ENCODE results near the gene PPRC1.

The PPRC1 gene

GRCh38 chr10:102170602-102171001, 37.8 kb downstream of the PPRC1 start:
- H3K9me3 ChIP-seq (ENCODE audit: severe bottlenecking): no peaks in the 10 kb centered on the region
- no peaks in the 10 kb centered on the region for H3K4me1 ChIP-seq (ENCODE audit: insufficient read depth, poor library complexity, severe bottlenecking)
- DNase-seq (ENCODE audit: low spot score) (no peak), ATAC-seq (ENCODE audit: low read depth) (no peak)
- H3K27me3 ChIP-seq (ENCODE audit: insufficient read depth, poor library complexity, severe bottlenecking): no peaks in the 10 kb centered on the region
- H3K4me3 ChIP-seq (ENCODE audit: severe bottlenecking): no peak overlapping the region
- TF ChIP-seq CTCF (IDR thresholded peaks at IDR 0.05; ENCODE audit: poor library complexity, severe bottlenecking): no peak
- H3K27ac ChIP-seq (ENCODE audit: poor library complexity, severe bottlenecking): no peak overlapping the region
- H3K36me3 ChIP-seq (ENCODE audit: low read depth): no peaks in the 10 kb centered on the region

DNA sequence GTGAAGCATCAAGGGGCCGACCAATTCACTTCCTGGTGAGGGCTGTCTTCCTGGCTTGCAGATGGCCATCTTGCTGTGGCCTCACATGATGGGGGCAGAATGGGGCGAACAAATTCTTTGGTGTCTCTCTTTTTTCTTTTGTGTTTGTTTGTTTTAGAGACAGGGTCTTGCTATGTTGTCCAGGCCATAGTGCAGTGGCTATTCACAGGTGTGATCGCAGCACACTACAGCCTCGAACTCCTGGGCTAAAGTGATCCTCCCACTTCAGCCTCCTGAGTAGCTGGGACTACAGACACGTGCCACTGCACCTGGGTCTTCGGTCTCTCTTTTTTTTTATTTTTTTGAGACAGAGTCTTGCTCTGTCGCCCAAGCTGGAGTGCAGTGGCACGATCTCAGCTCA, 39.4 kb downstream of the PPRC1 start:
- no peak for DNase-seq (ENCODE audit: low spot score)
- Histone ChIP-seq H3K4me3 (ENCODE audit: severe bottlenecking) (no peak overlapping the region), H3K9me3 (ENCODE audit: severe bottlenecking) (no peaks in the 10 kb centered on the region), H3K27ac (ENCODE audit: poor library complexity, severe bottlenecking) (no peak overlapping the region), H3K27me3 (ENCODE audit: insufficient read depth, poor library complexity, severe bottlenecking) (no peaks in the 10 kb centered on the region), H3K4me1 (ENCODE audit: insufficient read depth, poor library complexity, severe bottlenecking) (no peaks in the 10 kb centered on the region), H3K36me3 (ENCODE audit: low read depth) (no peaks in the 10 kb centered on the region)
- ATAC-seq (ENCODE audit: low read depth): no peak
- TF ChIP-seq CTCF (IDR thresholded peaks at IDR 0.05; ENCODE audit: poor library complexity, severe bottlenecking): no peak

- no peak for TF ChIP-seq CTCF (IDR thresholded peaks at IDR 0.05; ENCODE audit: poor library complexity, severe bottlenecking)
- no peak for ATAC-seq (ENCODE audit: low read depth)
- no peaks in the 10 kb centered on the region for H3K4me1 ChIP-seq (ENCODE audit: insufficient read depth, poor library complexity, severe bottlenecking)
- no peak for DNase-seq (ENCODE audit: low spot score)
- no peaks in the 10 kb centered on the region for H3K27me3 ChIP-seq (ENCODE audit: insufficient read depth, poor library complexity, severe bottlenecking)
- H3K27ac ChIP-seq (ENCODE audit: poor library complexity, severe bottlenecking): no peak overlapping the region
- no peaks in the 10 kb centered on the region for H3K9me3 ChIP-seq (ENCODE audit: severe bottlenecking)
- H3K36me3 ChIP-seq (ENCODE audit: low read depth): no peaks in the 10 kb centered on the region
- H3K4me3 ChIP-seq (ENCODE audit: severe bottlenecking): no peak overlapping the region
Observed at GRCh38 chr10:102175415-102175814, 42.6 kb downstream of the PPRC1 start.

DNA sequence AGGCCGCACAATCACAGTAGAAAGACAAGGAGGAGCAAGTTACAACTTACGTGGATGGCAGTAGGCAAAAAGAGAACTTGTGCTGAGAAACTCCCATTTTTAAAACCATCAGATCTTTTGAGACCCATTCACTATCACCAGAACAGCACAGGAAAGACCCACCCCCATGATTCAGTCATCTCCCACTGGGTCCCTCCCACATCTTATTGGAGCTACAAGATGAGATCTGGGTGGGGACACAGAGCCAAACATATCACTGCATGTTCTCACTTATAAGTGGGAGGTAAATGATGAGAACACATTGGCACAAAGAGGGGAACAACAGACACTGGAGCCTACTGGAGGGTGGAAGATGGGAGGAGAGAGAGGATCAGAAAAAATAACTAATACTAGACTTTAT, 51.8 kb downstream of the PPRC1 start:
- H3K9me3 ChIP-seq (ENCODE audit: severe bottlenecking): no peaks in the 10 kb centered on the region
- no peak overlapping the region for H3K4me3 ChIP-seq (ENCODE audit: severe bottlenecking)
- ATAC-seq (ENCODE audit: low read depth) (no peak), DNase-seq (ENCODE audit: low spot score) (no peak)
- H3K27ac ChIP-seq (ENCODE audit: poor library complexity, severe bottlenecking): no peak overlapping the region
- TF ChIP-seq CTCF (IDR thresholded peaks at IDR 0.05; ENCODE audit: poor library complexity, severe bottlenecking): no peak
- no peaks in the 10 kb centered on the region for H3K36me3 ChIP-seq (ENCODE audit: low read depth)
- H3K4me1 ChIP-seq (ENCODE audit: insufficient read depth, poor library complexity, severe bottlenecking): no peaks in the 10 kb centered on the region
- H3K27me3 ChIP-seq (ENCODE audit: insufficient read depth, poor library complexity, severe bottlenecking): no peaks in the 10 kb centered on the region

DNA sequence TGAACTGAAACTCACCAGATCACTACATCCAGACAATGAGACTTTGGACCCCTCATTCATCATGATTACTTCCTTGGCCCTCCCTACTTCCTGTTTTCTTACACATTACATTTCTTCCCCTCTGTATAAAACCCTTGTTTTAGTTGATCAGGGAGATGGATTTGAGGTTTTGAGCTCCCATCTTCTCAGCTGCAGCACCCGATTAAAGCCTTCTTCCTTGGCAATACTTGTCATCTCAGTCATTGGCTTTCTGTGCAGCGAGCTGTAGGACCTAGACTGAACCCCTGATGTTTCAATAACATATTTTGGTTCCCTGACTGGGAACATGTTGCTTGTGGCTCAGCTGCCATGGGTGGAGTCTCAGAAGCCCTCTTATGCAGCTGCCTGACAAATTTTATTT, 52.4 kb downstream of the PPRC1 start:
- Histone ChIP-seq H3K36me3 (ENCODE audit: low read depth) (no peaks in the 10 kb centered on the region), H3K4me1 (ENCODE audit: insufficient read depth, poor library complexity, severe bottlenecking) (no peaks in the 10 kb centered on the region), H3K27me3 (ENCODE audit: insufficient read depth, poor library complexity, severe bottlenecking) (no peaks in the 10 kb centered on the region), H3K27ac (ENCODE audit: poor library complexity, severe bottlenecking) (no peak overlapping the region), H3K4me3 (ENCODE audit: severe bottlenecking) (no peak overlapping the region), H3K9me3 (ENCODE audit: severe bottlenecking) (no peaks in the 10 kb centered on the region)
- ATAC-seq (ENCODE audit: low read depth) (no peak), DNase-seq (ENCODE audit: low spot score) (no peak)
- no peak for TF ChIP-seq CTCF (IDR thresholded peaks at IDR 0.05; ENCODE audit: poor library complexity, severe bottlenecking)

Measured in RWPE2 (cell line).